ENCODE results near the gene TEDDM1. TPM values are rescaled to one million over a fixed set of nuclear protein-coding genes. Genes with fewer than 3 reads are reported as not detected.
A peak's percentile ranks its signal among the peaks of the same experiment; 100 is the strongest.
"Not testable (repeated sequence)": the region's sequence is repeated elsewhere in the genome, so short reads cannot be mapped to it uniquely, and the experiment has no call there.

Gene TEDDM1
- total RNA-seq, 2 donors from 2014 or later: not detected

GRCh38 chr1:182383934-182384333 is 16.5 kb downstream of the TEDDM1 start:
- peaks cover 2% of the 10 kb centered on the region for H3K4me1 Mint-ChIP-seq (ENCODE audit: low read depth)
- no peaks in the 10 kb centered on the region for H3K27me3 Mint-ChIP-seq (ENCODE audit: low read depth)
- ATAC-seq (replicated peaks in 1 of 2): no peak
- H3K4me3 Mint-ChIP-seq: no peak overlapping the region
- no peak overlapping the region for H3K27ac Mint-ChIP-seq
- H3K9me3 Mint-ChIP-seq: no peaks in the 10 kb centered on the region
- peaks cover 9 to 19% of the 10 kb centered on the region in 2 donors for H3K36me3 Mint-ChIP-seq (ENCODE audit: insufficient read depth in 2 of 2)
- no peak for DNase-seq

DNA sequence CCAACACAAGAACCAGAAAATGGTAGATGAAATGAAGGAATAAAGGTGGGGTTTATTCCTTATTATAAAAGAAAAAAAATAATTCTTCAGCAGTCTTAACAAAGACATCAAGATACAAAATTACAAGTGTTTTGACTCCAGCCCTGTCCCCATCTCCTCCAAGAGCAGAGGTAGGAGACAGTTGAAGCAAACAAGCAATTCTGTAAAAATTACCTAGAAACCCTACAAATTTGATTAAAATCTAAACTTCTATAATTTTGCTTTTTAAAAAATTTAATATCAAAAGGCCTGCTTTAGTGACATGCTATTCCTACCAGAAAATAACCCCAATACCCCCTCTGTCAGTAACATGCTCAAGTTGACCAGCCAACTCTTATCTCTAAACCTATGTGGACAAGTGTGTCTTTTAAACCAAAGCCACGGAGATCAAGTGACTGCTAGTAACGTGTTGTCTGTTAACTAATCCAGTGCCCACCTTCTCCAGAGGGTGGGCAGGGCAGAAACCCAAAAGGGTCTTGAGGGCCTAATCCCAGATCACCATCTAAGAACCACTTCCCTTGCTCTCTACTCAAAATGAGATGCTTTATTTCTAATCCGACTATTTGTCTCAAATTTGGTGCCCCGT is 17.3 kb downstream of the TEDDM1 start:
- Mint-ChIP-seq H3K27me3 (ENCODE audit: low read depth) (no peaks in the 10 kb centered on the region), H3K4me1 (ENCODE audit: low read depth) (no peaks in the 10 kb centered on the region), H3K36me3 (ENCODE audit: insufficient read depth in 2 of 2) (peaks cover 9 to 19% of the 10 kb centered on the region in 2 donors), H3K27ac (no peak overlapping the region), H3K9me3 (no peaks in the 10 kb centered on the region), H3K4me3 (no peak overlapping the region)
- no peak for DNase-seq
- ATAC-seq (replicated peaks in 1 of 2): no peak

- ATAC-seq (replicated peaks in 1 of 2) (peak in 1 of 2 donors; percentile 8), DNase-seq (no peak)
- no peaks in the 10 kb centered on the region for H3K4me1 Mint-ChIP-seq (ENCODE audit: low read depth)
- H3K4me3 Mint-ChIP-seq: no peak overlapping the region
- H3K27ac Mint-ChIP-seq: no peak overlapping the region
- H3K27me3 Mint-ChIP-seq (ENCODE audit: low read depth): no peaks in the 10 kb centered on the region
- H3K36me3 Mint-ChIP-seq (ENCODE audit: insufficient read depth in 2 of 2): peaks cover 7 to 16% of the 10 kb centered on the region in 2 donors
- no peaks in the 10 kb centered on the region for H3K9me3 Mint-ChIP-seq
Measured at GRCh38 chr1:182381962-182382819, 18.3 kb downstream of the TEDDM1 start.

DNA sequence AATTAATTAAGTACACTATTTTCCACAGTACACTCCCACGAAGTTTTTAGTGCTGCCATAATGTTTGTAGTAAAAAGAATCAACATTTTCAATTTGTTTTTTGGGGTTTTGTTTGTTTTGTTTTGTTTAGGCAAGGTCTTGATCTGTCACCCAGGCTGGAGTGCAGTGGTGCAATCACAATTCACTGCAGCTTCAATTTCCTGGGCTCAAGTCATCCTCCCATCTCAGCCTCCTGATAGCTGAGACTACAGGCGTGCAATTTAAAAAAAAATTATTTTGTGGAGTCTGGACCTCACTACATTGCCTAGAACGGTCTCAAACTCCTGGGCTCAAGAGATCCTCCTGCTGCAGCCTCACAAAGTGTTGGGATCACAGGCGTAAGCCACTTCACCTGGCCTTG is 20.3 kb downstream of the TEDDM1 start:
- no peak for DNase-seq
- ATAC-seq (replicated peaks in 1 of 2): no peak
- H3K9me3 Mint-ChIP-seq: no peaks in the 10 kb centered on the region
- H3K4me1 Mint-ChIP-seq (ENCODE audit: low read depth): no peaks in the 10 kb centered on the region
- H3K27ac Mint-ChIP-seq: no peak overlapping the region
- no peak overlapping the region for H3K4me3 Mint-ChIP-seq
- peaks cover 0 to 6% of the 10 kb centered on the region in 2 donors for H3K36me3 Mint-ChIP-seq (ENCODE audit: insufficient read depth in 2 of 2)
- H3K27me3 Mint-ChIP-seq (ENCODE audit: low read depth): no peaks in the 10 kb centered on the region

DNA sequence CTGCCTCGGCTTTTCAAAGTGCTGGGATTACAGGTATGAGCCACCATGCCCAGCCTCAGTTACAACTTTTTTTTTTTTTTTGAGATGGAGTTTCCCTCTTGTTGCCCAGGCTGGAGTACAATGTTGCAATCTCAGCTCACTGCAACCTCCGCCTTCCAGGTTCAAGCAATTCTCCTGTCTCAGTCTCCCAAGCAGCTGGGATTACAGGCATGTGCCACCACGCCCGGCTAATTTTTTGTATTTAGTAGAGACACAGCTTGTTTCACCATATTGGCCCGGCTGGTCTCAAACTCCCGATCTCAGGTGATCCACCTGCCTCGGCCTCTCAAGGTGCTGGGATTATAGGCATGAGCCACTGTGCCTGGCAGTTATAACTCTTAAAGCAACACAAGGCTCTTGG is 20.7 kb downstream of the TEDDM1 start:
- H3K27me3 Mint-ChIP-seq (ENCODE audit: low read depth); H3K9me3 Mint-ChIP-seq; H3K27ac Mint-ChIP-seq; H3K36me3 Mint-ChIP-seq (ENCODE audit: insufficient read depth in 2 of 2); H3K4me1 Mint-ChIP-seq (ENCODE audit: low read depth); H3K4me3 Mint-ChIP-seq; DNase-seq; ATAC-seq (replicated peaks in 1 of 2): not testable (repeated sequence)

GRCh38 chr1:182376936-182377574 is 23.4 kb downstream of the TEDDM1 start:
- Mint-ChIP-seq H3K27me3 (ENCODE audit: low read depth) (no peaks in the 10 kb centered on the region), H3K9me3 (no peaks in the 10 kb centered on the region), H3K27ac (no peak overlapping the region), H3K4me3 (no peak overlapping the region), H3K36me3 (ENCODE audit: insufficient read depth in 2 of 2) (no peaks in the 10 kb centered on the region), H3K4me1 (ENCODE audit: low read depth) (no peaks in the 10 kb centered on the region)
- no peak for ATAC-seq (replicated peaks in 1 of 2)
- DNase-seq: no peak

- DNase-seq (no peak), ATAC-seq (replicated peaks in 1 of 2) (no peak)
- Mint-ChIP-seq H3K36me3 (ENCODE audit: insufficient read depth in 2 of 2) (no peaks in the 10 kb centered on the region), H3K27ac (peak overlapping the region; percentile 50), H3K27me3 (ENCODE audit: low read depth) (no peaks in the 10 kb centered on the region), H3K9me3 (no peaks in the 10 kb centered on the region), H3K4me1 (ENCODE audit: low read depth) (no peaks in the 10 kb centered on the region), H3K4me3 (no peak overlapping the region)
Measured at GRCh38 chr1:182374101-182374834, 26.2 kb downstream of the TEDDM1 start.

DNA sequence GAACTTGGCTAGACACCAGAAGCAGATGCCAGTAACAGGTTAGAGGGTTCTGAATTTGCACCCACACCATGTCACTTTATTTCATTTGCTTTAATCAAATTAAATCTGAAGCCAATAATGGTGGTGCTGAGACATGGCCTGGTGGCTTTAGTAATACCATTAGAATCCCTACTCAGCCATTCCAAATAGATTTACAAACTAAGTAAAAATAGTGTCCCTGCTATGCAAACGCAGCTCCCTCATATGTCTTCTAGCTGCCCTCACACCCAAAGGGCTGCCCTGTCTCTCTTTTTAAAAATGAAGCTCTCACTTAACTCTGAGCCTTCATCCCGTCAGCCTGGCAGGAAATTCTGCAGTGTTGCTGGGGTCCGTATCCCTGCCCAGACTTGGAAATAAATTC is 29.9 kb downstream of the TEDDM1 start:
- no peak overlapping the region for H3K4me3 Mint-ChIP-seq
- H3K9me3 Mint-ChIP-seq: no peaks in the 10 kb centered on the region

GRCh38 chr1:182368903-182369302 is 31.6 kb downstream of the TEDDM1 start:
- no peak overlapping the region for H3K27ac Mint-ChIP-seq
- no peaks in the 10 kb centered on the region for H3K27me3 Mint-ChIP-seq (ENCODE audit: low read depth)
- H3K4me3 Mint-ChIP-seq: no peak overlapping the region
- ATAC-seq (replicated peaks in 1 of 2) (peak in 1 of 2 donors; percentile 32), DNase-seq (no peak)
- H3K36me3 Mint-ChIP-seq (ENCODE audit: insufficient read depth in 2 of 2): no peaks in the 10 kb centered on the region
- no peaks in the 10 kb centered on the region for H3K4me1 Mint-ChIP-seq (ENCODE audit: low read depth)
- no peaks in the 10 kb centered on the region for H3K9me3 Mint-ChIP-seq

More for the DNA sequence above, 29.9 kb downstream of the TEDDM1 start:
- DNase-seq (no peak), ATAC-seq (replicated peaks in 1 of 2) (no peak)
- no peaks in the 10 kb centered on the region for H3K4me1 Mint-ChIP-seq (ENCODE audit: low read depth)
- H3K27ac Mint-ChIP-seq: no peak overlapping the region
- no peaks in the 10 kb centered on the region for H3K27me3 Mint-ChIP-seq (ENCODE audit: low read depth)
- no peaks in the 10 kb centered on the region for H3K36me3 Mint-ChIP-seq (ENCODE audit: insufficient read depth in 2 of 2)

DNA sequence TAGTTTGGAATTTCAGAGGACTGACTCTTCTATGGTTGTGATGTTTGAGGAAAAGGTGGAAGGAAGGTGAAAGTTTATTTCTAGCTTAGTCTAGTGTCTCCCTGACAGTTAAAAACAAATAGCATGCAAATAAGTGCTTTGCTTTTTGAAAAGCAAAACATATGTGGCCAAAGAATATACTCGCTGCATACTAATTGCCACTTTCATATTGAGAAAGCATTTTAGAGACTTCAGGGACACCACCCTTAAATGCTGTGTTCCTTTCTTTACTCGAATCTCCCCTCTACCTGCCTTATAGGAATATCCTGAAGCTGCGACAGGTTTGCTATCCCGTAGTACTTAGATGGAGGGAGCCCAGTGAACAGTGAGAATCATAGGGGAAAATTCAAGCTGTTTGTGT is 32.1 kb downstream of the TEDDM1 start:
- DNase-seq: no peak
- no peaks in the 10 kb centered on the region for H3K27me3 Mint-ChIP-seq (ENCODE audit: low read depth)
- no peaks in the 10 kb centered on the region for H3K36me3 Mint-ChIP-seq (ENCODE audit: insufficient read depth in 2 of 2)
- H3K9me3 Mint-ChIP-seq: no peaks in the 10 kb centered on the region
- H3K27ac Mint-ChIP-seq: no peak overlapping the region
- ATAC-seq (replicated peaks in 1 of 2): no peak
- no peaks in the 10 kb centered on the region for H3K4me1 Mint-ChIP-seq (ENCODE audit: low read depth)
- no peak overlapping the region for H3K4me3 Mint-ChIP-seq

DNA sequence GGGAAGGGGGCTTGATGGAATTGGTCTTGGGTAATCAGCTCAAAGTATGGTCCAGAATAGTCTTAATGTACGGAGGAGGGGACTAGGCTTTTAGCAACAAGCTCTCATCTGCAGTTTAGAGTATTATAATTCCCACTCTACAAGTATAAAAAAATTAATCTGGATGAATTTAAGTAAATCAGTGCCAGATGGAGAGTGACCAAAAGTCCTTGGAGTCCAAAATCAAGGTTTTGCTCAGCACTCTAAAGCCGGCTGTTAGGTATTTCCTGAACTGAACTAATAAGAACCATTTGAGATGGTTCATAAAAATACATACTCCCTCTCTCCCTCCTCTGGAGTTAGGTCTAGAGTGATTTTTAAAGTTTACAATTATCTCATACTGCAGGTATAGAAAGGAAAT is 32.5 kb downstream of the TEDDM1 start:
- H3K27ac Mint-ChIP-seq: no peak overlapping the region

GRCh38 chr1:182366596-182366995 is 33.9 kb downstream of the TEDDM1 start:
- H3K27ac Mint-ChIP-seq: no peak overlapping the region
- no peaks in the 10 kb centered on the region for H3K9me3 Mint-ChIP-seq
- H3K4me3 Mint-ChIP-seq: no peak overlapping the region
- ATAC-seq (replicated peaks in 1 of 2): no peak
- no peaks in the 10 kb centered on the region for H3K27me3 Mint-ChIP-seq (ENCODE audit: low read depth)
- no peak for DNase-seq
- H3K36me3 Mint-ChIP-seq (ENCODE audit: insufficient read depth in 2 of 2): no peaks in the 10 kb centered on the region
- H3K4me1 Mint-ChIP-seq (ENCODE audit: low read depth): no peaks in the 10 kb centered on the region

More for the DNA sequence above, 32.5 kb downstream of the TEDDM1 start:
- Mint-ChIP-seq H3K4me3 (no peak overlapping the region), H3K4me1 (ENCODE audit: low read depth) (no peaks in the 10 kb centered on the region), H3K36me3 (ENCODE audit: insufficient read depth in 2 of 2) (no peaks in the 10 kb centered on the region), H3K27me3 (ENCODE audit: low read depth) (no peaks in the 10 kb centered on the region), H3K9me3 (no peaks in the 10 kb centered on the region)
- DNase-seq: no peak
- no peak for ATAC-seq (replicated peaks in 1 of 2)

GRCh38 chr1:182359645-182360044 is 40.8 kb downstream of the TEDDM1 start:
- Mint-ChIP-seq H3K27me3 (ENCODE audit: low read depth) (peaks cover 4% of the 10 kb centered on the region), H3K27ac (no peak overlapping the region), H3K9me3 (no peaks in the 10 kb centered on the region), H3K4me3 (no peak overlapping the region), H3K36me3 (ENCODE audit: insufficient read depth in 2 of 2) (no peaks in the 10 kb centered on the region), H3K4me1 (ENCODE audit: low read depth) (no peaks in the 10 kb centered on the region)
- DNase-seq: no peak
- no peak for ATAC-seq (replicated peaks in 1 of 2)
